ENCODE measurements around the gene TRMT10B. TPM values are rescaled to one million over a fixed set of nuclear protein-coding genes. Genes with fewer than 3 reads are reported as not detected.
"Not testable (repeated sequence)": the region's sequence is repeated elsewhere in the genome, so short reads cannot be mapped to it uniquely, and the experiment has no call there.

Gene TRMT10B
- total RNA-seq, 1 donor from 2014 or later = 12.1 TPM

DNA sequence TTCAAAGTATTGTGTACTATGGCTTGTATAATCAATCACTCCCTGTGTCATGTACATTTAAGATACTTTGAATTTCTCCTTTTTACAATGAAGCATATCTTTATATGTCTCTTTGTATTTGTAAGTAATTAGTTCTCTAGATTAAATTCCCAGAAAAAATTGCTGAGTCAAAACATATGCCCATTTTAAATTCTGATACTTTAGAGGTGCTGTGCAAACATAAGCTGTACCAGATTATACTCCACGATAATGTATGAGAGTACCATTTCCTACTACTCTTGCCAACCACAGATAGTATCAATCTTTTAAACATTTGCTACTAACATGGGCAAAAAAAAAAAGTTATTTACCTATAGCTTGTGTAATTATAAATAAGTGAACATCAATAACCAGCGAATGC, 65.2 kb downstream of the TRMT10B start:
- Mint-ChIP-seq H3K27ac (no peak overlapping the region), H3K4me1 (ENCODE audit: low read depth) (peaks cover 6% of the 10 kb centered on the region), H3K27me3 (ENCODE audit: low read depth) (no peaks in the 10 kb centered on the region), H3K4me3 (ENCODE audit: low read depth) (no peak overlapping the region), H3K9me3 (no peaks in the 10 kb centered on the region), H3K36me3 (ENCODE audit: low read depth) (peaks cover 35% of the 10 kb centered on the region)
- intact Hi-C loops (cut with micrococcal nuclease) = no loop called here
- no peak for DNase-seq (ENCODE audit: low spot score)

DNA sequence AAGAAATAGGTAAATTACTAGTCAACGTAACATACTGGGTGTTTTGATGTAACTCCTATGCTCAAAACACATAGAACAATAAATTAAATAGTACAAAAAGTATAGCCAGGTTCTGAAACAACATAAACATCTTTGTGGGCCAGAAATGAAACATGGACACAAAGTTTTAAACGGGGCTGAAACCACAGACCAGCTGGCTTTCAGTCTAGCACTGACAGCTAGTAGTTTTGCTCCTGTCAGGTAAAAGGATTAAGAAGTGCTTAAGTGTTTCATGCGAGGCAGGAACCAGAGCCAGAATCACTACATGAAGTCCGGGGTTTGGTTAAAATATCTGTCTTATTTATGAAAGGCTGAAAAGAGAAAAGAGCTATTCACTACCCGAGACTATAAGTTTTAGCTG, 66.5 kb downstream of the TRMT10B start:
- Mint-ChIP-seq H3K4me3 (ENCODE audit: low read depth) (no peak overlapping the region), H3K27ac (no peak overlapping the region), H3K4me1 (ENCODE audit: low read depth) (peaks cover 6% of the 10 kb centered on the region), H3K9me3 (peaks cover 6% of the 10 kb centered on the region), H3K36me3 (ENCODE audit: low read depth) (peaks cover 46% of the 10 kb centered on the region), H3K27me3 (ENCODE audit: low read depth) (no peaks in the 10 kb centered on the region)
- intact Hi-C loops (cut with micrococcal nuclease) = no loop called here
- DNase-seq (ENCODE audit: low spot score) = no peak

DNA sequence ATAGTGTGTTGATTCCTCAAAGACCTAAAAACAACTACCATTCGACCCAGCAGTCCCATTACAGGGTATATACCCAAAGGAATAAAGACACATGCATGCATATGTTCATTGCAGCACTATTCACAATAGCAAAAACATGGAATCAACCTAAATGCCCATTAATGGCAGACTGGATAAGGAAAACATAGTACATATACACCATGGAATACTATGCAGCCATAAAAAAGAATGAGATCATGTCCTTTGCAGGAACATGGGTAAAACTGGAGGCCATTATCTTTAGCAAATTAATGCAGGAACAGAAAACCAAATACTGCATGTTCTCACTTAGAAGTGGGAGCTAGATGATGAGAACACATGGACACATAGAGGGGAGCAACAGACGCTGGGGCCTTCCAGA, 71.6 kb downstream of the TRMT10B start:
- H3K27ac Mint-ChIP-seq; H3K9me3 Mint-ChIP-seq; intact Hi-C loops (cut with micrococcal nuclease); H3K27me3 Mint-ChIP-seq (ENCODE audit: low read depth); H3K4me3 Mint-ChIP-seq (ENCODE audit: low read depth); H3K4me1 Mint-ChIP-seq (ENCODE audit: low read depth); DNase-seq (ENCODE audit: low spot score): not testable (repeated sequence)
- peaks cover 57% of the 10 kb centered on the region for H3K36me3 Mint-ChIP-seq (ENCODE audit: low read depth)

DNA sequence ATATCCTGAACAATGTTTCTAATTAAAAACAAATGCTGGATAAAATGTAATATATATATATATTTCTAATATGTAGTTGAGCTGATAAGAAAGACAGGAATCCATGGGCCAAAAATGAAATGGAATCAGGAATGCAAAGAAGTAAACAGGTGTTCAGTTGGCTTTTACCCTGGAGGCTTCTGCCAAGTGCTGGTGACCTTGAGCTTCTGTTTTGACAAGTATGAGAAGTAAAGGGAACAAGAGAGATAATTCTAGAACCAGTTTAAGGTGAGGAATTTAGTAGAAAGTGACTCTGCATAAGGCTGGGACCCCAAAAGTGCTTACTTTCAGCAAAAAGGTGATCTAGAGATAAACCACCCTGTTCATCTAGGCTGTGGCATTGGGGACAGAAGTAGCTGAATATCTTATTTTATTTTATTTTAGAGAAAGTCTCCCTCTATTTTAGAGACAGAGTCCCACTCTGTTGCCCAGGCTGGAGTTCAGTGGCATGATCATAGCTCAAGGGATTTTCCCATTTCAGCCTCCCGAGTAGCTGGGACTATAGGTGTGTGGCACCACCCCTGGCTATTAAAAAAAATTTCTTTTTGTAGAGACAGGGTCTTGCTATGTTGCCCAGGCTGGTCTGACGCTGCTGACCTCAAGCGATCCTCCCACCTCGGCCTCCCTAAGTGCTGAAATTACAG, 74.0 kb downstream of the TRMT10B start:
- peaks cover 35% of the 10 kb centered on the region for H3K36me3 Mint-ChIP-seq (ENCODE audit: low read depth)
- H3K4me1 Mint-ChIP-seq (ENCODE audit: low read depth) = no peaks in the 10 kb centered on the region
- no peak overlapping the region for H3K4me3 Mint-ChIP-seq (ENCODE audit: low read depth)
- peaks cover 6% of the 10 kb centered on the region for H3K9me3 Mint-ChIP-seq
- no peaks in the 10 kb centered on the region for H3K27me3 Mint-ChIP-seq (ENCODE audit: low read depth)
- intact Hi-C loops (cut with micrococcal nuclease) = no loop called here
- no peak for DNase-seq (ENCODE audit: low spot score)
- H3K27ac Mint-ChIP-seq = no peak overlapping the region

Other genes with a start within 250 kb of the TRMT10B start
- gene FBXO10, start 177.4 kb upstream of the TRMT10B start, total RNA-seq = 1.8 and 2.4 TPM in 2 replicates
- 153 and 155 TPM in 2 replicates for gene TOMM5, start 161.2 kb upstream of the TRMT10B start, total RNA-seq
- not detected in 2 replicates for gene FRMPD1, start 102.9 kb upstream of the TRMT10B start, total RNA-seq
- gene EXOSC3, start 31.3 kb downstream of the TRMT10B start, total RNA-seq = 85.8 and 86.3 TPM in 2 replicates
- 17.4 and 18.4 TPM in 2 replicates for gene DCAF10, start 47.0 kb downstream of the TRMT10B start, total RNA-seq
- gene SLC25A51, start 150.3 kb downstream of the TRMT10B start, total RNA-seq = 29.7 and 31.4 TPM in 2 replicates

Measured in activated T-helper 2 cell treated with anti-CD3 and anti-CD28 coated beads, Interferon-gamma antibody, Interleukin-2, Interleukin-4, amounts not matched to agents 10 μg/mL and 5 μg/mL and 100 μg/mL, durations not matched to agents 14 hours and 24 hours and 36 hours (primary cell).